ENCODE data around the gene DUSP6.
A peak's percentile ranks its signal among the peaks of the same experiment; 100 is the strongest.
"Not testable (repeated sequence)": the region's sequence is repeated elsewhere in the genome, so short reads cannot be mapped to it uniquely, and the experiment has no call there.

The DUSP6 gene

DNA sequence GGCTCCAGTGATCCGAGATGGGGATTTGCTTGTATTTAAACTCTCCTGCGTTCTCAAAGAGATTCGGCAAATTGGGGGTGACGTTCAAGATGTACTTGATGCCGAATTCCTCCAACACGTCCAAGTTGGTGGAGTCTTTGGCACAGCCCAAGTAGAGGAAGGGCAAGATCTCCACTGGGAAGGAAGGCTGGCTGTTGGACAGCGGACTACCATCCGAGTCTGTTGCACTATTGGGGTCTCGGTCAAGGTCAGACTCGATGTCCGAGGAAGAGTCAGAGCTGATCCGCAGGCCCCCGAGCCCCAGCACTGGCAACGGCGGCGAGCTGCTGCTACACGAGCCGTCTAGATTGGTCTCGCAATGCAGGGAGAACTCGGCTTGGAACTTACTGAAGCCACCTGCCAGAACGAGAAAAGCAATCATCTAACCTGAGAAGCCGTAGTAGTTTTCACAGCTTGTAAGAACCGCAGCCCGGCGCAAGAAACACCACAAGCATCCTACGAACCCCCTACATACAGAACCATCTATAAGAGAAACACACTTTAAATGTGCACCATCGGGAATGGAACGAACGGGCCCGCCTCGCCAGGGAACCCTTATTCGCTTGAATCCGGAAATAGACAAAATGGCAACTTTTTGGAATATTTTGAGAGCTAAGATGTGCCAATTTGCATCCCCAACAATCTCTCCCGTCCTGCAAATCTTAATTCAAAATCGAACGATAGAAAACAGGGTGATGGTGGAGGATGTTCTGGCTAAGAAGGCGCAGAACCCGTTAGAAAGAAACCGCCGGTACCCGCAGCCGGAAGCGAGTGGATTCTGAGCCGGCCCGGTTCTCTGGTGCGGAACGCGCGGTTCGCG lies 1.4 kb downstream of the DUSP6 start:
- DNase-seq: peak; percentile 23

- no peak for DNase-seq
Observed at GRCh38 chr12:89350260-89350629, 2.1 kb downstream of the DUSP6 start.

- no peak for DNase-seq
Observed at GRCh38 chr12:89349814-89350213, 2.5 kb downstream of the DUSP6 start.

- no peak for DNase-seq
Observed at GRCh38 chr12:89348894-89349699, 3.2 kb downstream of the DUSP6 start.

DNA sequence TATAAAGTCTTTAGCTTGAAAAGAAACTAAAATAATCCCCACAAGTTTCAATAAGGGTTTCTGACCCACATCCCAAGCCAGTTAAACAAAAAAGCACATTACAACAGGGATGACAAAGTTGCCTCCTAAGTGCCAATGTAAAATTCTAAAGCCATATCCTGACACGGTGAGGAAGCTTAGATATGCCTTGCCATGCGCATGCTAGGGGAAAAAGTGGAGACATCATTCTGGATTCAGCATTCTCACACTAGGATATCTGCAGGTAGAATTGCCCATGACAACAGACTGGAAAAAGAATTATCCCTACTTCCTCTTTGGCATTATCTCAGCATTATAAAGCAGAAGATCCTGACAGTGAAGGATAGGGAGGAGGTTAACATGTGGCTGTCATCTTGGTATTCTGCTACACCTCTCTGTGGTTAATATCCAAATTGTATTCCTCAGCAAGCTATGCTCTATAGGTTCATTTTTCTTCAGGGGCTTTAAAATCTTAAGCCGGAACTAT lies 4.9 kb downstream of the DUSP6 start:
- no peak for DNase-seq

GRCh38 chr12:89346741-89347324 lies 5.5 kb downstream of the DUSP6 start:
- no peak for DNase-seq

DNA sequence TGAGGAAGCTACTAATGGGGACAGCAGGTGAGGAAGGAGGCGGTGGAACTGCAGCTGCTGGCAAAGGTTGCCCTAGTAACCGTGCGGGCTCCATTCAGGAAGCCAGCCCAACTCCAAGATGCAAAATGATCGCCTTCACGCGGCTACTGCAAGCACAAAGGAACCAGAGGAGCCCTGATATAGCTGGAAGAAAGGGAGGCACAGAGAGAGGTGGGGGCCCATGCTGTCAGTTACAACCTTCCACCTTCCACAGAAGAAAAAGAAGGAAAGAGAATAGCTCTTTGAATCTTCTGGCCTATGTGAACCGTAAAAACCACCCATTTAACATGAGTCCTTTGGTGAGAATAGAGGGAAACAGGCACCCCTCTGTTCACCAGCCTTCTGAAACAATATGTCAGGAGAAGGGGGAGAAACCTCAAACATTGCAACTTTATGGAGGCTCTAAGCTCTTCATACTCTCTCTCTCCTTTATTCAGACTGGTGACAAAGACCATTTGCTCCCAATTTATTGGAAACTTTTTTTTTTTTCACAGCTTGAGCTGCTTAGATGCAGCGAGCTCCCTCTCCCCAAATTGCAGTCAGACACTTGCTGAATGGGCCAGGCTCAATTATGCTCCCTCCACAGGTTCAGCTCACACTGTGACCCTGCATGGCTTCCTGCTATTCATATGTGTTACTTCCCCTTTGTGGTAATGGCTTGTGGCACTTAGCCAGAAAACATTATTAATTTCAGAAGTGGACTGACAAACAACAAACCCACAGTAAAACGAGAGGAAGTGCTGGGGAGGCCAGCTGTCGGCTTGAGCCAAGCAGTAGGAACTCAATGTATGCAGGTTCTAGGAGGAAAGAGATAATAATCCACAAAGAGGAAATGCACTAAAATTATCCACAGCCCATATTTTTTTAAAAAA lies 6.2 kb downstream of the DUSP6 start:
- peak; percentile 70 for DNase-seq

DNA sequence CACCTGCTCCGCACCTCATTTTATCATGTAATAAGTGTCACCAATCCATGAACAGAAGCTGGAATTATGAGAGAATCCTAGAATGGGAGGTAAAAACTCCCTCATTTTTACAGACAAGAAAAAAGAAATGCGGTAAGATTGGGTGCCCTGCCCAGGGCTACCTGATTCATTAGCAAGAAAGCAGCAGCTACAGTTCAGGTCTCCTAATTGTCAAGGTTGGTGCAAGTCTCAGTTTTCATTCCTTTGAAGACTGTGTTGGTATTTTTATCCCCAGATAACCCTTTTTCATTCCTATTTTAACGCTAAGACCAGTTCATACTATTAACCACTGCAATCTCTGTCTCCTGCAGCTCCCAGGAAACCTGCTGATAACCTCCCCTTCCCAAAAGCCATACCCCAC lies 6.9 kb downstream of the DUSP6 start:
- DNase-seq: no peak

GRCh38 chr12:89344862-89345202 lies 7.5 kb downstream of the DUSP6 start:
- no peak for DNase-seq

DNA sequence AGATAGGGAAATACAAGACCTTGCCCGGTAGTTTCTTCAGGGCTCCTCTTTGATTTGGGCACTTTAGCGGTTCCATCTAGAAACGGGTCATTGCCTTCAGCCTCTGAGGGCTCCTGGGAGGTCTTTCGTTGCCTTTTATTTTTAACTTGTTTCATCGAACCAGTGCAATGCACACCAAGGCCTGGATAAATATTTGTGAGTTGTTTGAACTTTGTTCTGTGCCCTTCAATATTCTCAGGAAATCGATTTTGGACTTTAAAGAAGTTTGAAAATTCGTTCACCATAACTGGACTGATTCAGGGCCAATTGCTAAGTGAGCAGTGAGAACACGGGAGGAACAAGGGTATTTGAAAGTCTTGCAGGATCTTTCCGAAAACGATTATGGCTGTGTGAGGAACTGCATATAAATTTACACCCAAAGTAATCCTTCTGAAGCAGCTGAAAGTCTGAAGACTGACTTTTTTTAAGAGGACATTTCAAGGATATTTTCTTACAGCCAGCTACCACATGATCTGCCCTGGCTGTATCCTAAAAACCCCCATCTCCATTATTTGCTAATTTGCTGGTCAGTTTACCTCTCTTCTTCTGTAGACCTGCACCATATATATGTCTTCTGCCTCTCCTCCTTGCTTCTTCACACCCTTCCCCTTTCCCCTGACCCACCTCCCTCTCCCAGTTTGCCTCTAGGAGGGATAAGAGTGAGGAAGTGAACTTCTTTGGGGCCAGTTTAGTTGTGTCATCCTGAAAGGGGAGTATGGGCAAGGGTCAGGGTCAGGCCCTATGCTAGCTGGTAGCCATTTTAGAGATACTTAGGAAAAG lies 8.0 kb downstream of the DUSP6 start:
- DNase-seq: no peak

DNA sequence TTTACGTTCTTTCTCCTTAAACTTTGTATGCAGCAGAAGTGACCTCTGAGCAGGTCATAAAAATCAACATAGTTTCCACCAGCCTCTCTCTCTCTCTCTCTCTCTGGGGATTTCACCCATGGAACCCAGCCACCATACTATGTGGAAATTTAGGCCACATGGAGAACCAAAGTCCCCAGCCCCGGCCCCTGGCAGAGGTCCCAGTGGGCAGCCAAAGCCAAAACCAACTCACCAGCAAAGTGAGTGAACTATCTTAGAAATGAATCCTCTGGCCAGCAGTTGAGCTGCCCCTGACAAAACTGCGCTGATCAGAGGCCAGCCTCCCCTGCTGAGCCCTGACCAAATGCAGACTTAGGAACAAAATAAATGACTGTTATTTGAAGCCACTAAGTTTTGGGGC lies 9.2 kb downstream of the DUSP6 start:
- DNase-seq: no peak

- no peak for DNase-seq
Observed at GRCh38 chr12:89340861-89341260, 11.4 kb downstream of the DUSP6 start.

GRCh38 chr12:89339526-89339925 lies 12.8 kb downstream of the DUSP6 start:
- no peak for DNase-seq

- DNase-seq: not testable (repeated sequence)
Observed at GRCh38 chr12:89337136-89337535, 15.2 kb downstream of the DUSP6 start.

DNA sequence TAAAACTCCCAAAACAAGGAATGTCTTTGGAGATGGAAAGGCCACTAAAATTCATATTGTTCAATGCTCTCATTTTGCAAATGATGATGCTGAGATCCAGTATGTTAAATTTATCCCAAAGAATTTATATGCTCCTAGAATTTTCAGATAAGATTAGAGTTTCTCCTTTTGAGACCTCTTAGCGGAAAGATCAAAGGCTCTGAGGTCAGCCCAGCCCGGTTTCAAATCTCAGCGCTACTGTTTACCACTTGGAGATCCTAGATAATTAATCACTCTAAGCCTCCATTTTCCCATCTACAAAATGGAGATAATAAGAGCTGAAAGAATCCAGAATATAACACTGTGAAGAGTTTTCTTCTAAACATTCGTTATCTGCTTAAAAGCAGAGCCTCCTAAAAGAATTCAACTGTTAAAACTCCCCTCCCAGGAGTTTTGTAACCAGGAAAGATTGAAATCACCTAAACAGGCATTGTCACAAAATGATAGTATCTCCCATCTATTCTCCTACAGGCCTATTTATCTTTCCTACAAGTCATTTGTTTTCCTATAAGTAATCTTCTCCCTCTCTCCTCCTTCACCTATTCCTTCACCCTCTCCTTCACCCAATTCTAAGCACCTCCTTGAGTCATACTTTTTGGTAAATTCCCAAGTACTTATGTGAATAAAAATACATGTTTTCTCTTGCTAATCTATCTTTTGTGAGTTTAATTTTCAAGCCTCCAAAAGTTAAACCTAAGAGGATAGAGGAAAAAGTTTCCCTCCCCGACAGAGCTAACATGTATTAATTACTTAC lies 16.7 kb downstream of the DUSP6 start:
- DNase-seq: no peak

GRCh38 chr12:89334548-89335169 lies 17.6 kb downstream of the DUSP6 start:
- no peak for DNase-seq

GRCh38 chr12:89333564-89334252 lies 18.6 kb downstream of the DUSP6 start:
- peak; percentile 13 for DNase-seq

DNA sequence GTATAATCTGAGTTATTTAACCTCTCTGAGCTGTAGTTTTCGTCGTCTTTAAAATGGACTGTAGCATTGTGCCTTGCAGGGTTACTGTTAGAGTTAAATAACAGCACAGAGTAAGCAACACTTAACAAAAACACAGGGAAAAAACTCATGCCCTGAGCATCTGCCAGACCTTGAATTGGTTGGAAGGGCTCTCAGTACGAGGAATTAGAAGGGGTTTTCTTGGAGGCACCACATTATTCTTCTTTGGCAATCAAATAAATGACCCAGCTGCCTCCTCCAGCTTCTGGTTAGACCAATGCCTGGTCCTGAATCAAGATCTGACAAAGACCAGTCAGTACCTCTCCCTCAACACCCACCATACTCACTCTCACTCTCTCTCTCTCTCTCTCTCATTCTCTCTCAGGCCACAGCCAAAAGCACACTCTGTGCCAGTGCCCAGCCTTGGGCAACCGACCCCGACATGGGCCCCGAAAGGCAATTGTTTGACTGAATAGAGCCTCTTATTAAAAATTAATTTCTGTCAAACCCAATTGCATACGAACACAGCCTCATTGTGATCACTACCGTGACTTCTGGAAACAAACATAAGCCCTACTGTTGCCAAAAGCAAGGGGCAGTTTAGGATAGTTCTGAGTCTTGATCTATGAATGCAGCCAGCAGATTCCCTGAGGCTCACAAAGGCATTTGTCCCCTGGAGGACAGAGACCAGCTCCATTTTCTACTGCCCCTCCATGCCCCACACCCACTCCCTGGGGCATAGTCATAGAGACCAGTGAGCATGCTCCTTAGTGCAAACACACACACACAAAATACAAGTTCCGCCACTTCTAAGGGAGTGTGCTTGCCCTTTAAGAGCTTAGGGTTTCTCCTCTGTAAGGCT lies 23.9 kb downstream of the DUSP6 start:
- no peak for DNase-seq

Data from CD4-positive, alpha-beta T cell treated with Interleukin-10 for 1 hour (primary cell).